ENCODE data around the gene SNAI1.

SNAI1 gene

GRCh38 chr20:50037123-50037522 lies 54.3 kb downstream of the SNAI1 start:
- H3K36me3 Mint-ChIP-seq (ENCODE audit: low read depth): no peaks in the 10 kb centered on the region
- no peaks in the 10 kb centered on the region for H3K9me3 Mint-ChIP-seq
- H3K27me3 Mint-ChIP-seq: peaks cover 11% of the 10 kb centered on the region
- intact Hi-C loops (cut with micrococcal nuclease): no loop called here
- H3K27ac Mint-ChIP-seq: no peak overlapping the region
- H3K4me1 Mint-ChIP-seq (ENCODE audit: low read depth): peaks cover 33% of the 10 kb centered on the region
- no peak overlapping the region for H3K4me3 Mint-ChIP-seq

DNA sequence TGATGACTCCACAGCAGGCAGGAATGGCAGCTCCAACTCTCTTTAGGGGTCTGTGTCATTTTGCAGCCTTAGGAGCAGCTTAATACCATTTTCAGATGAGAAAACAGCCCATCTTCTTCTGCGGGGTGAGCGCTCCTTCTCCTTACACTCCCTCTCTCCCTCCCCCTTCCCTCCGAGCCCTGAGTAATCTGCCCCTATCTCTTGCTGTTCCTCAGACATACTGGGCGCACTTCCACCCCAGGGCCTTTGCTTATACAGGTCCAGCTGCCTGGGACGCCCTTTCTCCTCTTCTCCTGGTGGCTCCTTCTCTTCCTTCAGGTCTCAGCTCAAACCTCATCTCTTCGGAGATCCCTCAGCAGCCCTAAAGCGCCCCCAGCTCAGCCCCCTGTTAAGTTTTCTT lies 54.8 kb downstream of the SNAI1 start:
- H3K9me3 Mint-ChIP-seq: no peaks in the 10 kb centered on the region
- peak overlapping the region; percentile 3 for H3K27ac Mint-ChIP-seq
- H3K4me3 Mint-ChIP-seq: no peak overlapping the region
- intact Hi-C loops (cut with micrococcal nuclease): no loop called here
- H3K27me3 Mint-ChIP-seq: peaks cover 11% of the 10 kb centered on the region
- H3K36me3 Mint-ChIP-seq (ENCODE audit: low read depth): no peaks in the 10 kb centered on the region
- peaks cover 32% of the 10 kb centered on the region for H3K4me1 Mint-ChIP-seq (ENCODE audit: low read depth)

- no peak overlapping the region for H3K4me3 Mint-ChIP-seq
- H3K36me3 Mint-ChIP-seq (ENCODE audit: low read depth): no peaks in the 10 kb centered on the region
- peak overlapping the region; percentile 3 for H3K27ac Mint-ChIP-seq
- peaks cover 11% of the 10 kb centered on the region for H3K27me3 Mint-ChIP-seq
- H3K4me1 Mint-ChIP-seq (ENCODE audit: low read depth): peaks cover 37% of the 10 kb centered on the region
- no peaks in the 10 kb centered on the region for H3K9me3 Mint-ChIP-seq
- intact Hi-C loops (cut with micrococcal nuclease): no loop called here
These were observed 55.4 kb downstream of the SNAI1 start for GRCh38 chr20:50038169-50038568.
